GM23338 (cell line): ENCODE results near the gene JHY. TPM values are rescaled to one million over a fixed set of nuclear protein-coding genes. Genes with fewer than 3 reads are reported as not detected.

ENCODE experiments used
- ATAC-seq: fragments of 200-7000 bp; cut with Tn5 transposase; 3 replicates; pipeline ENCODE4 v1.9.1; 2020
- DNase-seq: peaks from one replicate; pipeline ENCODE4 v3.0.0-alpha.2; 2015; ENCODE audit warnings: low spot score
- H2AFZ ChIP-seq: fragments of 200-600 bp; sonication (generic); 2 replicates; pipeline ENCODE4 v1.8.0; 2016; ENCODE audit warnings: antibody characterized with exemption, mild to moderate bottlenecking, moderate library complexity
- H3F3A ChIP-seq: fragments of 200-600 bp; sonication (generic); replicated peaks from 2 replicates; pipeline ENCODE4 v1.8.0; 2017; ENCODE audit warnings: antibody characterized with exemption, mixed run types, low read depth
- H3K27ac ChIP-seq: fragments of 200-600 bp; sonication (generic); 2 replicates; pipeline ENCODE4 v1.6.1; 2016; ENCODE audit warnings: low read depth
- H3K27me3 ChIP-seq: fragments of 200-600 bp; sonication (generic); 2 replicates; pipeline ENCODE4 v1.8.0; 2016; ENCODE audit warnings: mild to moderate bottlenecking, mixed run types, moderate library complexity; ENCODE audit not compliant: insufficient read depth
- H3K36me3 ChIP-seq: fragments of 200-600 bp; sonication (generic); 2 replicates; pipeline ENCODE4 v1.8.0; 2016; ENCODE audit warnings: mild to moderate bottlenecking; ENCODE audit not compliant: insufficient read depth
- H3K4me1 ChIP-seq: fragments of 200-600 bp; sonication (generic); 2 replicates; pipeline ENCODE4 v1.8.0; 2016; ENCODE audit warnings: mild to moderate bottlenecking, moderate library complexity; ENCODE audit not compliant: insufficient read depth
- H3K4me2 ChIP-seq: fragments of 200-600 bp; sonication (generic); 2 replicates; pipeline ENCODE4 v1.7.1; 2017; ENCODE audit warnings: mixed run types
- H3K4me3 ChIP-seq: fragments of 200-600 bp; sonication (generic); 2 replicates; pipeline ENCODE4 v1.6.1; 2016; ENCODE audit warnings: mixed run types
- H3K79me2 ChIP-seq: fragments of 200-600 bp; sonication (generic); replicated peaks from 2 replicates; pipeline ENCODE4 v1.8.0; 2017; ENCODE audit warnings: mild to moderate bottlenecking; ENCODE audit not compliant: insufficient read depth
- H3K9me2 ChIP-seq: fragments of 200-600 bp; sonication (generic); 2 replicates; pipeline ENCODE4 v1.8.0; 2017; ENCODE audit not compliant: insufficient read depth
- H4K20me1 ChIP-seq: fragments of 200-600 bp; sonication (generic); replicated peaks from 2 replicates; pipeline ENCODE4 v1.8.0; 2017; ENCODE audit warnings: mild to moderate bottlenecking; ENCODE audit not compliant: insufficient read depth
- H3K27ac Mint-ChIP-seq: 2 replicates; pipeline ENCODE4 v1.8.0; 2020; ENCODE audit warnings: inconsistent platforms, mild to moderate bottlenecking, moderate library complexity, mixed read lengths
- H3K27me3 Mint-ChIP-seq: 3 replicates; pipeline ENCODE4 v1.8.0; 2022; ENCODE audit warnings: low read depth, mild to moderate bottlenecking, moderate library complexity, mixed read lengths, inconsistent platforms; ENCODE audit not compliant: insufficient read depth, poor library complexity
- H3K36me3 Mint-ChIP-seq: 3 replicates; pipeline ENCODE4 v1.8.0; 2021; ENCODE audit warnings: low read depth, mild to moderate bottlenecking, inconsistent platforms, moderate library complexity, mixed read lengths
- H3K4me1 Mint-ChIP-seq: 3 replicates; pipeline ENCODE4 v1.8.0; 2020; ENCODE audit warnings: mild to moderate bottlenecking, inconsistent platforms, mixed read lengths
- H3K4me3 Mint-ChIP-seq: 3 replicates; pipeline ENCODE4 v1.8.0; 2021; ENCODE audit warnings: moderate library complexity, mild to moderate bottlenecking, inconsistent platforms, mixed read lengths
- H3K9me3 Mint-ChIP-seq: 3 replicates; pipeline ENCODE4 v1.8.0; 2020; ENCODE audit warnings: moderate library complexity, mild to moderate bottlenecking, inconsistent platforms, mixed read lengths
- CREB1 ChIP-seq: fragments of 250-450 bp; sonication (Bioruptor Pico); IDR thresholded peaks from 2 replicates; pipeline ENCODE4 v1.5.0; 2020; ENCODE audit warnings: low read depth, mild to moderate bottlenecking, moderate library complexity
- ETS1 ChIP-seq: IDR thresholded peaks from 2 replicates; pipeline ENCODE4 v1.6.1; 2016; ENCODE audit warnings: antibody characterized with exemption
- EZH2phosphoT487 ChIP-seq: fragments of 200-600 bp; sonication (generic); IDR thresholded peaks from one replicate; pipeline ENCODE4 v1.8.1; 2018; ENCODE audit warnings: antibody characterized with exemption; ENCODE audit not compliant: unreplicated experiment
- JUNB ChIP-seq: IDR thresholded peaks from one replicate; pipeline ENCODE4 v1.6.1; 2016; ENCODE audit warnings: antibody characterized with exemption; ENCODE audit not compliant: unreplicated experiment
- STAT1 ChIP-seq: IDR thresholded peaks from one replicate; pipeline ENCODE4 v1.6.1; 2016; ENCODE audit warnings: antibody characterized with exemption; ENCODE audit not compliant: unreplicated experiment
- ZNF114 ChIP-seq: fragments of 250-450 bp; sonication (Bioruptor Pico); IDR thresholded peaks from 2 replicates; pipeline ENCODE4 v1.5.0; 2020; ENCODE audit warnings: mild to moderate bottlenecking, moderate library complexity
- ZNF331 ChIP-seq: fragments of 250-450 bp; sonication (Bioruptor Pico); IDR thresholded peaks from 2 replicates; pipeline ENCODE4 v1.5.0; 2020; ENCODE audit warnings: low read depth, mild to moderate bottlenecking, moderate library complexity
- ZNF462 ChIP-seq: fragments of 250-450 bp; sonication (Bioruptor Pico); IDR thresholded peaks from 2 replicates; pipeline ENCODE4 v1.5.0; 2020; ENCODE audit warnings: mild to moderate bottlenecking, moderate library complexity
- polyA plus RNA-seq: library from polyadenylated mRNA; unstranded; fragments of >200 nt; fragmentation: Nextera tagmentation; extraction: Ambion mirVana; gene quantifications from 2 replicates; pipeline ENCODE4 v1.2.1, GENCODE V29; 2016
- total RNA-seq: library from RNA; depleted of rRNA; stranded (reverse); fragments of >200 nt; shearing (Covaris generic); gene quantifications from 2 replicates; pipeline ENCODE4 v1.2.3, GENCODE V29; 2014

The JHY gene
- total and polyA plus RNA-seq, 2 experiments from 2014 or later = 0.94 to 0.97 TPM

- H3K27ac Mint-ChIP-seq = peak overlapping the region; percentile 3; the same call in 1 of the 2 replicates
- Histone ChIP-seq H3K27ac (no peak overlapping the region), H3K36me3 (no peaks in the 10 kb centered on the region), H3F3A (no peaks in the 10 kb centered on the region), H3K4me3 (no peak overlapping the region), H3K27me3 (no peaks in the 10 kb centered on the region), H3K4me2 (no peak overlapping the region), H3K79me2 (no peaks in the 10 kb centered on the region), H3K4me1 (no peaks in the 10 kb centered on the region), H2AFZ (no peak overlapping the region), H4K20me1 (no peaks in the 10 kb centered on the region), H3K9me2 (no peaks in the 10 kb centered on the region)
- no peaks in the 10 kb centered on the region for H3K9me3 Mint-ChIP-seq
- no peak for DNase-seq
- no peak overlapping the region for H3K4me3 Mint-ChIP-seq
- H3K27me3 Mint-ChIP-seq = no peaks in the 10 kb centered on the region
- H3K36me3 Mint-ChIP-seq = no peaks in the 10 kb centered on the region
- TF ChIP-seq ZNF114 (CRISPR knock-in tag) (no peak), EZH2phosphoT487 (no peak), ZNF462 (CRISPR knock-in tag) (no peak), CREB1 (CRISPR knock-in tag) (no peak), ETS1 (no peak), STAT1 (no peak), ZNF331 (no peak), JUNB (no peak)
- ATAC-seq = no peak
- peaks cover 3% of the 10 kb centered on the region; the same call in 2 of the 3 replicates for H3K4me1 Mint-ChIP-seq
Observed at GRCh38 chr11:122898799-122899198, 16.2 kb downstream of the JHY start.
